Thoracic aorta (tissue), 2 donors: ENCODE measurements around the gene TBC1D1. TPM values are rescaled to one million over a fixed set of nuclear protein-coding genes. Genes with fewer than 3 reads are reported as not detected.

Experiments used
- ATAC-seq: fragments of 150-250 bp; one replicate; pipeline ENCODE4 v1.8.0; 2017; ENCODE audit warnings: low read depth; ENCODE audit not compliant: insufficient number of reproducible peaks, low FRiP score
- DNase-seq: peaks from one replicate; pipeline ENCODE4 v3.0.0-alpha.2; 2020; ENCODE audit warnings: low spot score
- H3K27ac ChIP-seq, 2 donors: fragments of 200-600 bp; sonication (generic); 1 replicate in 1 of 2; 2 replicates in 1 of 2; pipeline ENCODE4 v1.5.1; 2016; ENCODE audit warnings: mild to moderate bottlenecking in 2 of 2, moderate library complexity in 2 of 2
- H3K27me3 ChIP-seq: fragments of 200-600 bp; sonication (generic); replicated peaks from 2 replicates; pipeline ENCODE4 v1.6.0; 2016; ENCODE audit warnings: mild to moderate bottlenecking; ENCODE audit not compliant: insufficient read depth
- H3K36me3 ChIP-seq: fragments of 200-600 bp; sonication (generic); one replicate; pipeline ENCODE4 v1.5.1; 2016
- H3K4me1 ChIP-seq, 2 donors: fragments of 200-600 bp; sonication (generic); 1 replicate in 1 of 2; 2 replicates in 1 of 2; pipeline versions ENCODE4 v1.5.1 to v1.6.0; 2016; ENCODE audit warnings: low read depth in 2 of 2, mild to moderate bottlenecking in 1 of 2; ENCODE audit not compliant: control insufficient read depth in 1 of 2
- H3K4me3 ChIP-seq: fragments of 200-600 bp; sonication (generic); 2 replicates; pipeline ENCODE4 v1.5.1; 2016; ENCODE audit warnings: mild to moderate bottlenecking
- H3K9me3 ChIP-seq: fragments of 200-600 bp; sonication (generic); 2 replicates; pipeline ENCODE4 v1.5.1; 2016
- CTCF ChIP-seq: fragments of 200-600 bp; sonication (generic); IDR thresholded peaks from one replicate; pipeline ENCODE4 v1.5.1; 2019; ENCODE audit warnings: antibody characterized with exemption
- total RNA-seq, 2 donors: library from RNA; depleted of rRNA; stranded (reverse); fragments of >200 nt; gene quantifications; one replicate each; pipeline versions ENCODE4 v1.1.0 to v1.2.3, GENCODE V29; 2016

Gene TBC1D1
- total RNA-seq, 2 donors from 2014 or later = 152 to 206 TPM

GRCh38 chr4:38085751-38086150, 194.9 kb downstream of the TBC1D1 start:
- no peak for DNase-seq
- Histone ChIP-seq H3K36me3 (no peaks in the 10 kb centered on the region), H3K27me3 (no peaks in the 10 kb centered on the region), H3K4me1 (peaks cover 11 to 51% of the 10 kb centered on the region in 2 donors), H3K9me3 (no peaks in the 10 kb centered on the region), H3K4me3 (peak overlapping the region; percentile 9), H3K27ac (peak overlapping the region in 1 of 2 donors; percentile 9)
- no peak for ATAC-seq
- no peak for TF ChIP-seq CTCF

GRCh38 chr4:38086151-38086848, 195.4 kb downstream of the TBC1D1 start:
- DNase-seq (no peak), ATAC-seq (no peak)
- Histone ChIP-seq H3K9me3 (no peaks in the 10 kb centered on the region), H3K27ac (no peak overlapping the region), H3K36me3 (no peaks in the 10 kb centered on the region), H3K27me3 (no peaks in the 10 kb centered on the region), H3K4me1 (peaks cover 11 to 51% of the 10 kb centered on the region in 2 donors), H3K4me3 (no peak overlapping the region)
- no peak for TF ChIP-seq CTCF

- Histone ChIP-seq H3K27ac (no peak overlapping the region), H3K4me1 (peaks cover 16 to 52% of the 10 kb centered on the region in 2 donors), H3K4me3 (no peak overlapping the region), H3K9me3 (no peaks in the 10 kb centered on the region), H3K27me3 (no peaks in the 10 kb centered on the region), H3K36me3 (no peaks in the 10 kb centered on the region)
- ATAC-seq (no peak), DNase-seq (no peak)
- no peak for TF ChIP-seq CTCF
Observed at GRCh38 chr4:38086849-38087226, 196.0 kb downstream of the TBC1D1 start.

GRCh38 chr4:38088321-38088720, 197.4 kb downstream of the TBC1D1 start:
- H3K36me3 ChIP-seq = no peaks in the 10 kb centered on the region
- DNase-seq (no peak), ATAC-seq (no peak)
- TF ChIP-seq CTCF = no peak
- H3K27ac ChIP-seq = no peak overlapping the region
- peaks cover 12 to 40% of the 10 kb centered on the region in 2 donors for H3K4me1 ChIP-seq
- no peaks in the 10 kb centered on the region for H3K9me3 ChIP-seq
- H3K27me3 ChIP-seq = no peaks in the 10 kb centered on the region
- no peak overlapping the region for H3K4me3 ChIP-seq

GRCh38 chr4:38089961-38090360, 199.1 kb downstream of the TBC1D1 start:
- Histone ChIP-seq H3K4me1 (peaks cover 14 to 31% of the 10 kb centered on the region in 2 donors), H3K27ac (no peak overlapping the region), H3K36me3 (no peaks in the 10 kb centered on the region), H3K4me3 (no peak overlapping the region), H3K9me3 (no peaks in the 10 kb centered on the region), H3K27me3 (no peaks in the 10 kb centered on the region)
- no peak for DNase-seq
- TF ChIP-seq CTCF = no peak
- no peak for ATAC-seq
